Measurements from ENCODE around the gene WDR45B.

WDR45B gene

GRCh38 chr17:82601447-82602000 lies 46.7 kb downstream of the WDR45B start:
- Histone ChIP-seq H3K4me1 (ENCODE audit: control insufficient read depth, low read length) (no peaks in the 10 kb centered on the region), H3K4me3 (ENCODE audit: low read length) (no peak overlapping the region), H3K27me3 (ENCODE audit: control insufficient read depth, low read length) (no peaks in the 10 kb centered on the region), H3K4me2 (ENCODE audit: low read length) (no peak overlapping the region), H3K27ac (ENCODE audit: low read depth, low read length) (no peak overlapping the region), H3K79me2 (ENCODE audit: control insufficient read depth, low read length) (peaks cover 12% of the 10 kb centered on the region), H3K9me3 (ENCODE audit: control insufficient read depth, insufficient read depth, low read length) (no peaks in the 10 kb centered on the region), H3F3A (ENCODE audit: control insufficient read depth, insufficient read depth) (peaks cover 2% of the 10 kb centered on the region; the same call in 1 of the 2 replicates), H4K20me1 (ENCODE audit: control insufficient read depth, insufficient read depth, low read depth, low read length) (peaks cover 6% of the 10 kb centered on the region; the same call in 1 of the 2 replicates), H3K36me3 (ENCODE audit: control insufficient read depth, low read length) (peaks cover 80% of the 10 kb centered on the region), H3K9me2 (replicated peaks; ENCODE audit: control insufficient read depth, low read length) (no peaks in the 10 kb centered on the region)
- no peak for TF ChIP-seq CTCF (IDR thresholded peaks at IDR 0.05; ENCODE audit: low read depth, low read length, poor library complexity, severe bottlenecking)

- no peaks in the 10 kb centered on the region for H3K4me1 ChIP-seq (ENCODE audit: control insufficient read depth, low read length)
- no peak overlapping the region for H3K4me3 ChIP-seq (ENCODE audit: low read length)
- H3K27me3 ChIP-seq (ENCODE audit: control insufficient read depth, low read length), result no peaks in the 10 kb centered on the region
- peaks cover 12% of the 10 kb centered on the region for H3K79me2 ChIP-seq (ENCODE audit: control insufficient read depth, low read length)
- no peak overlapping the region for H3K4me2 ChIP-seq (ENCODE audit: low read length)
- peaks cover 80% of the 10 kb centered on the region for H3K36me3 ChIP-seq (ENCODE audit: control insufficient read depth, low read length)
- peaks cover 6% of the 10 kb centered on the region; the same call in 1 of the 2 replicates for H4K20me1 ChIP-seq (ENCODE audit: control insufficient read depth, insufficient read depth, low read depth, low read length)
- H3K9me3 ChIP-seq (ENCODE audit: control insufficient read depth, insufficient read depth, low read length), result no peaks in the 10 kb centered on the region
- no peak overlapping the region for H3K27ac ChIP-seq (ENCODE audit: low read depth, low read length)
- peaks cover 2% of the 10 kb centered on the region; the same call in 1 of the 2 replicates for H3F3A ChIP-seq (ENCODE audit: control insufficient read depth, insufficient read depth)
- TF ChIP-seq EZH2phosphoT487 (IDR thresholded peaks at IDR 0.05; ENCODE audit: borderline replicate concordance, low read length) (no peak), CTCF (IDR thresholded peaks at IDR 0.05; ENCODE audit: low read depth, low read length, poor library complexity, severe bottlenecking) (no peak)
- no peaks in the 10 kb centered on the region for H3K9me2 ChIP-seq (replicated peaks; ENCODE audit: control insufficient read depth, low read length)
These were observed 47.4 kb downstream of the WDR45B start for GRCh38 chr17:82600731-82601446.

GRCh38 chr17:82599674-82600661 lies 48.3 kb downstream of the WDR45B start:
- no peak overlapping the region for H3K4me2 ChIP-seq (ENCODE audit: low read length)
- H3K27me3 ChIP-seq (ENCODE audit: control insufficient read depth, low read length), result no peaks in the 10 kb centered on the region
- no peak overlapping the region for H3K4me3 ChIP-seq (ENCODE audit: low read length)
- H3K27ac ChIP-seq (ENCODE audit: low read depth, low read length), result no peak overlapping the region
- H3K9me3 ChIP-seq (ENCODE audit: control insufficient read depth, insufficient read depth, low read length), result no peaks in the 10 kb centered on the region
- no peaks in the 10 kb centered on the region for H3K4me1 ChIP-seq (ENCODE audit: control insufficient read depth, low read length)
- no peak for TF ChIP-seq CTCF (IDR thresholded peaks at IDR 0.05; ENCODE audit: low read depth, low read length, poor library complexity, severe bottlenecking)
- H3F3A ChIP-seq (ENCODE audit: control insufficient read depth, insufficient read depth), result peaks cover 2% of the 10 kb centered on the region; the same call in 1 of the 2 replicates
- peaks cover 6% of the 10 kb centered on the region; the same call in 1 of the 2 replicates for H4K20me1 ChIP-seq (ENCODE audit: control insufficient read depth, insufficient read depth, low read depth, low read length)
- no peaks in the 10 kb centered on the region for H3K9me2 ChIP-seq (replicated peaks; ENCODE audit: control insufficient read depth, low read length)
- peaks cover 81% of the 10 kb centered on the region for H3K36me3 ChIP-seq (ENCODE audit: control insufficient read depth, low read length)
- H3K79me2 ChIP-seq (ENCODE audit: control insufficient read depth, low read length), result peaks cover 13% of the 10 kb centered on the region

Measured in DOHH2 (cell line).